HepG2 (cell line): ENCODE measurements around the gene MCM10. TPM values are rescaled to one million over a fixed set of nuclear protein-coding genes. Genes with fewer than 3 reads are reported as not detected.

Experiments used
- ATF1 ChIP-seq: IDR thresholded peaks from 2 replicates; pipeline ENCODE4 v1.6.1; 2016; ENCODE audit warnings: mild to moderate bottlenecking, control low read depth
- BHLHE40 ChIP-seq: IDR thresholded peaks from 2 replicates; pipeline ENCODE4 v1.6.1; 2011; ENCODE audit warnings: low read length, improper control_type of control experiment
- KAT2B ChIP-seq: fragments of 150-350 bp; IDR thresholded peaks from 2 replicates; pipeline ENCODE4 v1.6.1; 2014; ENCODE audit warnings: low read depth, low read length, borderline replicate concordance
- MEIS2 ChIP-seq: sonication (generic); formaldehyde crosslinking; IDR thresholded peaks from 2 replicates; pipeline ENCODE4 v1.9.0; 2021; ENCODE audit warnings: mild to moderate bottlenecking, missing genetic modification reagents
- RAD21 ChIP-seq: fragments of 450-650 bp; formaldehyde crosslinking; IDR thresholded peaks from 2 replicates; pipeline ENCODE4 v1.5.0; 2020; ENCODE audit warnings: mild to moderate bottlenecking
- RARG ChIP-seq: sonication (generic); formaldehyde crosslinking; IDR thresholded peaks from 2 replicates; pipeline ENCODE4 v1.4.0; 2020; ENCODE audit warnings: low read depth, mild to moderate bottlenecking, missing genetic modification reagents
- RCOR2 ChIP-seq: IDR thresholded peaks from 2 replicates; pipeline ENCODE4 v1.6.1; 2016; ENCODE audit warnings: missing biosample characterization, missing genetic modification reagents
- RFX5 ChIP-seq: IDR thresholded peaks from 2 replicates; pipeline ENCODE4 v1.6.1; 2011; ENCODE audit warnings: low read depth, low read length, improper control_type of control experiment
- ZFYVE20 ChIP-seq: sonication (generic); formaldehyde crosslinking; IDR thresholded peaks from 2 replicates; pipeline ENCODE4 v1.8.0; 2023; ENCODE audit warnings: low read depth, mild to moderate bottlenecking, moderate library complexity, missing genetic modification reagents, borderline replicate concordance
- ZNF180 ChIP-seq: sonication (generic); formaldehyde crosslinking; IDR thresholded peaks from 2 replicates; pipeline ENCODE4 v1.4.0; 2020; ENCODE audit warnings: low read depth, missing genetic modification reagents, borderline replicate concordance
- ZNF33A ChIP-seq: sonication (generic); formaldehyde crosslinking; IDR thresholded peaks from 2 replicates; pipeline ENCODE4 v1.5.1; 2020; ENCODE audit warnings: missing genetic modification reagents, mild to moderate bottlenecking, moderate library complexity, borderline replicate concordance
- ZNF614 ChIP-seq: IDR thresholded peaks from 2 replicates; pipeline ENCODE4 v1.6.1; 2018; ENCODE audit warnings: missing biosample characterization, missing genetic modification reagents, inconsistent platforms, borderline replicate concordance
- polyA plus RNA-seq, 8 experiments: library from polyadenylated mRNA; depleted of rRNA in 3 of 8; stranded (reverse) in 7 of 8; unstranded in 1 of 8; fragments of >200 nt; fragmentation: Illumina TruSeq in 4 of 8; extraction: Trizol in 4 of 8; gene quantifications; 2 replicates each; pipeline versions ENCODE4 v1.2.1 to v1.2.3, GENCODE V29; 2011 to 2016; ENCODE audit warnings: low read depth in 4 of 8, missing spikeins in 1 of 8, mixed read lengths in 1 of 8; ENCODE audit not compliant: insufficient read depth in 1 of 8
- total RNA-seq, 5 experiments: library from RNA; depleted of rRNA; stranded (reverse); fragments of >200 nt; fragmentation: Illumina TruSeq; extraction: Trizol; gene quantifications; 2 replicates each; pipeline ENCODE4 v1.2.3, GENCODE V29; 2016; ENCODE audit warnings: low read depth in 1 of 5
- TF ChIP-seq, protein P1 (sequence below): sonication (generic); formaldehyde crosslinking; IDR thresholded peaks from 2 replicates; pipeline ENCODE4 v1.4.0; 2020; ENCODE audit warnings: mild to moderate bottlenecking, missing genetic modification reagents, borderline replicate concordance
- TF ChIP-seq, protein P2 (sequence below): sonication (generic); formaldehyde crosslinking; IDR thresholded peaks from 2 replicates; pipeline ENCODE4 v1.5.1; 2020; ENCODE audit warnings: mild to moderate bottlenecking, missing genetic modification reagents, borderline replicate concordance
- TF ChIP-seq, protein P3 (sequence below): sonication (generic); formaldehyde crosslinking; conservative IDR thresholded peaks from 2 replicates; pipeline ENCODE4 v1.4.0; 2020; ENCODE audit warnings: missing genetic modification reagents
- TF ChIP-seq, protein P4 (sequence below): sonication (generic); formaldehyde crosslinking; IDR thresholded peaks from 2 replicates; pipeline ENCODE4 v1.9.0; 2021; ENCODE audit warnings: missing genetic modification reagents, mild to moderate bottlenecking, borderline replicate concordance
- TF ChIP-seq, protein P5 (sequence below): sonication (generic); formaldehyde crosslinking; IDR thresholded peaks from 2 replicates; pipeline ENCODE4 v1.5.0; 2020; ENCODE audit warnings: mild to moderate bottlenecking, missing genetic modification reagents, moderate library complexity
- TF ChIP-seq, protein P6 (sequence below): IDR thresholded peaks from 2 replicates; pipeline ENCODE4 v1.6.1; 2012; ENCODE audit warnings: inconsistent platforms

MCM10 gene
- total and polyA plus RNA-seq, 2 of the 13 experiments (the other 11 are each of a cell fraction or from before 2014, with no cell fraction given) = 2.8 to 31.3 TPM

DNA sequence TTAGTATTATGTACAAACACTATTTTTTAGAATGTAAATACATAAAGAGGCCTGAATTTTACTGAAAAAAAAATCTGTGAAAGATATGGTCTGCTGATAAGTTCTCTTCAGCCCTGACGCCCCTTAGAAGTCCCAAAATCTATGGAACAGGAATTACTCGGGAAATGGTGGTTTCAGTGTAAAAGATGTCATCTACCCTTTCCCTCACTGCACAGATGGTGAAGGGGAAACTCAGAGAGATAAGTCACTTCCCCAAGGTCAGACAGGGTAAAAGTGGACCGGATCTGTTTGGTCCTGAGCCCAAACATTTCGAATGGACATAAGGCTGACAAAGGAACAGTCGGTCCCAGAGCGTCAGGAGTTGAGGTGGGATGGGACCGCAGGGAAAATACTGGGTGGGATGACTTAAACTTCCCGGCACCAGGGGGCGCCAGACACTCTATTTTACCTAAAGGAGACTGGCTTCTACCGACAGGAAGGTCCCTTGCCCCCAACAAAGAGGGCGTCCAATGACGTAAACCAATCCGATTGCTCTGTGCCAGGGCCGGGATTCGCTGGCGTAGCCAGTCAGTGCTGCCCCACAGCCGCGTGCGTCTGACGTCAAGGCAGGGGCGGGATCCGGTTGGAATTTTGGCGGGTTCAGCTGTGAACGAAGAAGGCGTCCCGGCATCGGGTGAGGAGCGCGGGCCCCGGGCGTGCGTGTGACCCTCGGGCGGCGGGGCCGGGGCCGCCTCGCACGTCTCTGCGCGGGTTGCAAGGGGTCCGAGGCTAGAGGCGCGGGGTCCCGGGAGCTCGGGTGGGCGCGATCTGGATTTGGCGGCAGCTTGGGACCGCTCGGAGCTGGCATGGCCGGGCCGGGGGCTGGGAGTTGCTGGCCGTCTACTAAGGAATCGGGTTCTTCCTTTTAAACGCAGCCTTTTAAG is at the start of gene MCM10 (continued):
- TF ChIP-seq, protein P1, sequence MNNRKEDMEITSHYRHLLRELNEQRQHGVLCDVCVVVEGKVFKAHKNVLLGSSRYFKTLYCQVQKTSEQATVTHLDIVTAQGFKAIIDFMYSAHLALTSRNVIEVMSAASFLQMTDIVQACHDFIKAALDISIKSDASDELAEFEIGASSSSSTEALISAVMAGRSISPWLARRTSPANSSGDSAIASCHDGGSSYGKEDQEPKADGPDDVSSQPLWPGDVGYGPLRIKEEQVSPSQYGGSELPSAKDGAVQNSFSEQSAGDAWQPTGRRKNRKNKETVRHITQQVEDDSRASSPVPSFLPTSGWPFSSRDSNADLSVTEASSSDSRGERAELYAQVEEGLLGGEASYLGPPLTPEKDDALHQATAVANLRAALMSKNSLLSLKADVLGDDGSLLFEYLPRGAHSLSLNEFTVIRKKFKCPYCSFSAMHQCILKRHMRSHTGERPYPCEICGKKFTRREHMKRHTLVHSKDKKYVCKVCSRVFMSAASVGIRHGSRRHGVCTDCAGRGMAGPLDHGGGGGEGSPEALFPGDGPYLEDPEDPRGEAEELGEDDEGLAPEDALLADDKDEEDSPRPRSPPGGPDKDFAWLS (CRISPR knock-in tag) = no peak
- TF ChIP-seq KAT2B (no peak), ATF1 (CRISPR knock-in tag) (peak; percentile 96), BHLHE40 (0 out of 2 replicates have a peak, but pooled peaks have one; percentile 51), RFX5 (peak; percentile 77), ZNF614 (0 out of 2 replicates have a peak, but pooled peaks have one; percentile 16), RCOR2 (no peak), MEIS2 (peak; percentile 55; the same call in 1 of the 2 replicates), ZNF33A (CRISPR knock-in tag) (no peak), ZFYVE20 (CRISPR knock-in tag) (0 out of 2 replicates have a peak, but pooled peaks have one; percentile 42), ZNF180 (no peak), RAD21 (CRISPR knock-in tag) (peak; percentile 80), RARG (CRISPR knock-in tag) (no peak)
- TF ChIP-seq, protein P2, sequence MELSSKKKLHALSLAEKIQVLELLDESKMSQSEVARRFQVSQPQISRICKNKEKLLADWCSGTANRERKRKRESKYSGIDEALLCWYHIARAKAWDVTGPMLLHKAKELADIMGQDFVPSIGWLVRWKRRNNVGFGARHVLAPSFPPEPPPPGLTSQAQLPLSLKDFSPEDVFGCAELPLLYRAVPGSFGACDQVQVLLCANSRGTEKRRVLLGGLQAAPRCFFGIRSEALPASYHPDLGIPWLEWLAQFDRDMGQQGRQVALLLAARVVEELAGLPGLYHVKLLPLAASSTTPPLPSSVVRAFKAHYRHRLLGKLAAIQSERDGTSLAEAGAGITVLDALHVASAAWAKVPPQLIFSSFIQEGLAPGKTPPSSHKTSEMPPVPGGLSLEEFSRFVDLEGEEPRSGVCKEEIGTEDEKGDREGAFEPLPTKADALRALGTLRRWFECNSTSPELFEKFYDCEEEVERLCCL (CRISPR knock-in tag) = no peak
- TF ChIP-seq, protein P3, sequence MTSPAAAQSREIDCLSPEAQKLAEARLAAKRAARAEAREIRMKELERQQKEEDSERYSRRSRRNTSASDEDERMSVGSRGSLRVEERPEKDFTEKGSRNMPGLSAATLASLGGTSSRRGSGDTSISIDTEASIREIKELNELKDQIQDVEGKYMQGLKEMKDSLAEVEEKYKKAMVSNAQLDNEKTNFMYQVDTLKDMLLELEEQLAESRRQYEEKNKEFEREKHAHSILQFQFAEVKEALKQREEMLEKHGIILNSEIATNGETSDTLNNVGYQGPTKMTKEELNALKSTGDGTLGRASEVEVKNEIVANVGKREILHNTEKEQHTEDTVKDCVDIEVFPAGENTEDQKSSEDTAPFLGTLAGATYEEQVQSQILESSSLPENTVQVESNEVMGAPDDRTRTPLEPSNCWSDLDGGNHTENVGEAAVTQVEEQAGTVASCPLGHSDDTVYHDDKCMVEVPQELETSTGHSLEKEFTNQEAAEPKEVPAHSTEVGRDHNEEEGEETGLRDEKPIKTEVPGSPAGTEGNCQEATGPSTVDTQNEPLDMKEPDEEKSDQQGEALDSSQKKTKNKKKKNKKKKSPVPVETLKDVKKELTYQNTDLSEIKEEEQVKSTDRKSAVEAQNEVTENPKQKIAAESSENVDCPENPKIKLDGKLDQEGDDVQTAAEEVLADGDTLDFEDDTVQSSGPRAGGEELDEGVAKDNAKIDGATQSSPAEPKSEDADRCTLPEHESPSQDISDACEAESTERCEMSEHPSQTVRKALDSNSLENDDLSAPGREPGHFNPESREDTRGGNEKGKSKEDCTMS (CRISPR knock-in tag) = no peak
- TF ChIP-seq, protein P4, sequence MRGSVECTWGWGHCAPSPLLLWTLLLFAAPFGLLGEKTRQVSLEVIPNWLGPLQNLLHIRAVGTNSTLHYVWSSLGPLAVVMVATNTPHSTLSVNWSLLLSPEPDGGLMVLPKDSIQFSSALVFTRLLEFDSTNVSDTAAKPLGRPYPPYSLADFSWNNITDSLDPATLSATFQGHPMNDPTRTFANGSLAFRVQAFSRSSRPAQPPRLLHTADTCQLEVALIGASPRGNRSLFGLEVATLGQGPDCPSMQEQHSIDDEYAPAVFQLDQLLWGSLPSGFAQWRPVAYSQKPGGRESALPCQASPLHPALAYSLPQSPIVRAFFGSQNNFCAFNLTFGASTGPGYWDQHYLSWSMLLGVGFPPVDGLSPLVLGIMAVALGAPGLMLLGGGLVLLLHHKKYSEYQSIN (CRISPR knock-in tag) = no peak
- TF ChIP-seq, protein P5, sequence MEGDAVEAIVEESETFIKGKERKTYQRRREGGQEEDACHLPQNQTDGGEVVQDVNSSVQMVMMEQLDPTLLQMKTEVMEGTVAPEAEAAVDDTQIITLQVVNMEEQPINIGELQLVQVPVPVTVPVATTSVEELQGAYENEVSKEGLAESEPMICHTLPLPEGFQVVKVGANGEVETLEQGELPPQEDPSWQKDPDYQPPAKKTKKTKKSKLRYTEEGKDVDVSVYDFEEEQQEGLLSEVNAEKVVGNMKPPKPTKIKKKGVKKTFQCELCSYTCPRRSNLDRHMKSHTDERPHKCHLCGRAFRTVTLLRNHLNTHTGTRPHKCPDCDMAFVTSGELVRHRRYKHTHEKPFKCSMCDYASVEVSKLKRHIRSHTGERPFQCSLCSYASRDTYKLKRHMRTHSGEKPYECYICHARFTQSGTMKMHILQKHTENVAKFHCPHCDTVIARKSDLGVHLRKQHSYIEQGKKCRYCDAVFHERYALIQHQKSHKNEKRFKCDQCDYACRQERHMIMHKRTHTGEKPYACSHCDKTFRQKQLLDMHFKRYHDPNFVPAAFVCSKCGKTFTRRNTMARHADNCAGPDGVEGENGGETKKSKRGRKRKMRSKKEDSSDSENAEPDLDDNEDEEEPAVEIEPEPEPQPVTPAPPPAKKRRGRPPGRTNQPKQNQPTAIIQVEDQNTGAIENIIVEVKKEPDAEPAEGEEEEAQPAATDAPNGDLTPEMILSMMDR = peak; percentile 95
- TF ChIP-seq, protein P6, sequence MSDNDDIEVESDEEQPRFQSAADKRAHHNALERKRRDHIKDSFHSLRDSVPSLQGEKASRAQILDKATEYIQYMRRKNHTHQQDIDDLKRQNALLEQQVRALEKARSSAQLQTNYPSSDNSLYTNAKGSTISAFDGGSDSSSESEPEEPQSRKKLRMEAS = peak; percentile 83
